Measurements from ENCODE around the gene TFG.

The TFG gene

DNA sequence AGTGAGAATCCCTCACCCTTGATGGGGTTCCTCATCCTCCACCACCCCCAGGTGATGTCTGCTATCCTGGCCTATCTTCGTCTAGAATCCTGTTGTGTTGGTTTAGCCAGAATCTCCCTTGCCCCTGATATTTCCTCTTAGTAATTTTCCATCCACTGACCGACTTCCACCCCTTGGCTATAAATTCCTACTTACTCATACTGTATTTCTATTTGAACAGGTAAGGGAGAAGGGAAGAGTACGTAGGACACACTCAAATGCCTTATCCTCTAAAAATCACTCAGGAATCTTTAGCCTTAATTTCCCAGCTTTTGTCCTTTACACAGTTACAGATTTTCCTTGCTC lies 678 bp upstream of the TFG start:
- no peak for DNase-seq

- DNase-seq, result no peak
These were observed 557 bp downstream of the TFG start for GRCh38 chr3:100709842-100710260.

- peak; percentile 67 for DNase-seq
These were observed 1.1 kb downstream of the TFG start for GRCh38 chr3:100710261-100710968.

DNA sequence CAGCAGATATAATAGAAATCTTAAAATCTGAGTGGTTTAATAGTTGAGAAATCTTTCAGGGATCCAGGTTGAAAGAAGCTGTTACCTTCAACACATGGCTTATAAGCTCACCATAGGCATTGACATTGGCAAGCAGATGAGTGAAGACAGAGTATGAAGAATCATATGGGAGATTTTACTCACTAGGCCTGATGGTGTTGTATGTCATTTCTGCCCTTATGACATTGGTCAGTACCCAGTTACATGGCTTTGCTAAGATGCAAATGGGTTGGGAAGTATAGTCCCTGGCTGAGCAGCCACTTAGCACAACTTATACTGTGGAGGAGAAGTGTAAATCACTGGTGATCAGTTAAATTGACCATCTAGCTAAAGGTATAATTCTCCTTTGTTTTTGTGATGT lies 5.9 kb downstream of the TFG start:
- DNase-seq, result no peak

- no peak for DNase-seq
These were observed 7.8 kb downstream of the TFG start for GRCh38 chr3:100717063-100717462.

- no peak for DNase-seq
These were observed 8.6 kb downstream of the TFG start for GRCh38 chr3:100717637-100718487.

DNA sequence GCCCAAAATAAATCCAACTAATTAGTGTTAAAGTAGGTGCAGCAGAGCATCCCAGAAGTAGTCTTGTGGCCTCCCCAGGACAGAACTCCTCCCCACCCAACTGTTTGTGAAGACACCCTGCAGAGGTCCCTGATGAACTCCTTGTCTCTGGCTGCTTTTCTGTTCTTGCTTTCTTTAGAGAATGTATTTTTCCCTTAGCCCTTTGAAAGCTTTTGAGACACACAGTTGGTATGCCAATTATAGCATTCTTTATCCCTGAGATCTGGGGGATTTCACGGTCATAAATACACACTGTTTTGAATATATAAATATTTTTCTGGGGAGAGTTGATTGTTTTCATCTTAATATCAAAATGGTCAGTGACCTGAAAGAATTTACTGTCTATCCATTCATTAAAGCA lies 9.8 kb downstream of the TFG start:
- DNase-seq, result no peak

DNA sequence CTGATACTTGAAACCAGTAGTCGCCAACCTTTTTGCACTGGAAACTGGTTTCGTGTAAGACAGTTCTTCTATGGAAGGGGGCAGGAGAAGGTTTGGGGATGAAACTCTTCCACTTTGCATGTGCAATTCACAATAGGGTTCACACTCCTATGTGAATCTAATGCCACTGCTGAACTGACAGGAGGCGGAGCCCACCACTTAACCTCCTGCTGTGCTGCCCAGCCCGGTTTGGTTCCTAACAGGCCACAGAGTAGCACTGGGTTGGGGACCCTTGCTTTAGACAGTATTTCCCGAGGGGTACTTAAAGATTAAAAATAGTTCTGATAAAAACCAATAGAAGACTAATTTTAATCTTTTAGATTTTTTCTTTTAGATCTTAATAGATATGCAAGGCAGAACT lies 11.1 kb downstream of the TFG start:
- no peak for DNase-seq

DNA sequence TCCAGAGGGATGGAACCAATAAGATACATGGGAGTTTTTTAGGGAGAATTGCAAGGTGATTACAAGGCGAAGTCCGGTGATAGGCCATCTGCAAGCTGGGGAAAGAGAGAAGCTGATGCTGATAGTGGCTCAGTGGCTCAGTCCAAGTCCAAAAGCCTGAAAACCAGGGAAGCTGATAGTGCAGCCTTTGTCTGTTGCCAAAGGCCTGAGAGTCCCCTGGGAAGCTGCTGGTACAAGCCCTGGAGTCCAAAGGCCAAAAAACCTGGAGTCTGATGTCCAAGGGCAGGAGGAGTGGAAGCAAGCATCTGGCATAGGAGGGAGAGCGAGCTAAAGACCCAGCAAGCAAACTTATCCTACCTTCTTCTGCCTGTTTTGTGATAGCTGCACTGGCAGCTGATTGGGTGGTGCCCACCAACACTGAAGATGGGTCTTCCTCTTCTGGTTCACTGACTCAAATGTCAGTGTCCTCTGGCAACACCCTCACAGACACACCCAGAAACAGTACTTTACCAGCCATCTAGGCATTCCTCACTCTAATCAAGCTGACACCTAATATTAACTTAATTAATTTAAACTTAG lies 16.7 kb downstream of the TFG start:
- DNase-seq, result no peak

GRCh38 chr3:100726706-100727105 lies 17.4 kb downstream of the TFG start:
- no peak for DNase-seq

DNA sequence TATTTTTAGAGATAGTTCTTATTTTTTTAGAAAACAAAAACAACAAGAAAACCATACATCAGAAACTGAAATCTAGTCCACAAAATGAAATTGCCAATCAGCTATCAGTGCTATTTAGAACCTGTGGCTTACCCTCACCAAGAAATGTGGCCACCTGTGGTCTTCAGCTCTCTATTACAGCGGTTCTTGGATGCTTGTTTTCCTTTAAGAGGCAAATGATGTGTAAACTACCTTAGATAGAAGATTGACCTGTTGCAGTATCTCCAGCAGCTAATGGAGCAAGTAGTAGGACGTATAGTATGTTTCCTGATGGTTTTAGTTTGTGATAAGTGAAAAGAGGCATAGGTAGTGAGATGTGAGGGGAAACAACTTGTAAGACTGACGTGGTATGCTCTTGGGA lies 21.2 kb downstream of the TFG start:
- DNase-seq, result no peak

DNA sequence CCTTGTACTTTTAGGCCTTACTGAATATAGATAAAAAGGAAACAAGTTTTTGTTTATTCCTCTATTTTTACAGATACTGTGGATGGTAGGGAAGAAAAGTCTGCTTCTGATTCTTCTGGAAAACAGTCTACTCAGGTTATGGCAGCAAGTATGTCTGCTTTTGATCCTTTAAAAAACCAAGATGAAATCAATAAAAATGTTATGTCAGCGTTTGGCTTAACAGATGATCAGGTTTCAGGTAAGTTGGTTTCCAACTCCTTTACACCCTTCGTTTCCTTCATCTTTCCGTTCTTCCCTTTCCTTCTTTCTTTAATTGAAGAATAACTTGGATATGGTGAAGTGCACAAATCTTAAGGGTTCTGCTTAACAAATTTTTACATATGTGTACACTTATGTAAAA lies 23.1 kb downstream of the TFG start:
- DNase-seq, result no peak

- no peak for DNase-seq
These were observed 28.0 kb downstream of the TFG start for GRCh38 chr3:100737334-100737733.

DNA sequence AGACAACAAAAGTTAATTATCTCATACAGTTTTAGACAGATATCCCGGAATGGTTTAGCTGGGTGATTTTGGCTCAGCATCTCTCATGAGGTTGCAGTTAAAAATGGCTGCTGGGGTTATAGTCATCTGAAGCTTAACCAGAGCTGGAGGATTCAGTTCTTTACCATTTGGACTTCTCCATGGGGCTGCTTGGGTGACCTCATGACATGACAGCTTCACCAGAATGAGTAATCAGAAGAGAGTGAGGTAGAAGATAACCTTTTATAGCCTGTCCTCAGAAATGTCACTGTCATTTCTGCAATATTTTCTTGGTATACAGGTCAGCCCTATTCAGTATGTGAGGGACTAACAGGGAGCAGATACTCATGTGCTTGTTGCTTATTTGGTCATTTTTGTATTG lies 30.9 kb downstream of the TFG start:
- DNase-seq, result no peak

GRCh38 chr3:100743535-100743934 lies 34.2 kb downstream of the TFG start:
- no peak for DNase-seq

DNA sequence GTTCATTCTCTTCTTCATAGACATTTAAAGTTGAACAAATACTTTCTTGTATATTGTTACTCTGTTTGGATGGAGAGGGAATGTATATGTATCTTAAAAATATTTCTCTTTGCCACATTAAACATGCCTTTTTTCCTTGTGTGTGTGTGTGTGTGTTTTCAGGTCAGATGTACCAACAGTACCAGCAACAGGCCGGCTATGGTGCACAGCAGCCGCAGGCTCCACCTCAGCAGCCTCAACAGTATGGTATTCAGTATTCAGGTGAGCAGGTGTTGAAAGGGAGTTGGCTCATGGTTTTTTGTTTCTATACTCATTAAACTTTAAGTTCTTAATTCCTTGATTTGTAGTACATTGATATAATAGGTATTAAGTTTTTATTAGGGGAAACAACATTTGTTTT lies 35.4 kb downstream of the TFG start:
- no peak for DNase-seq

DNA sequence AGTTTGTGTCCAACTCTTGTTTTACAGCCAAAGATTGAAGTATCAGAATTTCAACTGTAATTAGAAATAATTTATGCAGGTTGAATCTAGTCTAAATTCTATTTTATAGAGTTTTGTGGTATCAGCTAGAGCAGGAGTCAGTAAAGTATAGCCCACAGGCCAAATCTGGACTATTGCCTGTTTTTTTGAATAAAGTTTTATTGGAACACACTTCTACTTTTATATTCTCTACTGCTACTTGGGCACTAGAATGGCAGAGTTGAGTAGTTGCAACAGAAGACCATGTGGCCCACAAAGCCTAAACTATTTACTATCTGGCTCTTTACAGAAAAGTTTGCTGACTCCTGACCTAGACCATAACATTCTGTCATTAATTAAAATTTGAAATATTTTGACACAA lies 36.3 kb downstream of the TFG start:
- no peak for DNase-seq

DNA sequence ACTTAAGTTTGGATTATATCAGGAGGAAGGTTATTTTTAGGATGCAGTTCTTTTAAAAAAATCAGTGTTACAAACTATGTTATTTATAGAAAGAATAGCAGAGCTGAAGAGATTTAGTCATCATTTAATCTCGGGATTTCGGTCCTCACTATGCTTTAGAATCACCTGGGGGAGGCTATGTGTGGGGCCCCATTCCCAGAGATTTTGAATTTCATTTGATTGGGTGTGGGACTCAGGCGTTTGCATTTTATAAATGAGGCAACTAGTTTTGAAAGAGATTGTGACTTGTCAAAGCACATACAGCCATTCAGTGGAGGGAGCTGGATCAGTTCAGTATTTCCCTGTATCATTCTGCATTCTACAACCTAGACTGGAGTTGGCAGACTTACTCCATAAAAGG lies 36.8 kb downstream of the TFG start:
- DNase-seq, result no peak

DNA sequence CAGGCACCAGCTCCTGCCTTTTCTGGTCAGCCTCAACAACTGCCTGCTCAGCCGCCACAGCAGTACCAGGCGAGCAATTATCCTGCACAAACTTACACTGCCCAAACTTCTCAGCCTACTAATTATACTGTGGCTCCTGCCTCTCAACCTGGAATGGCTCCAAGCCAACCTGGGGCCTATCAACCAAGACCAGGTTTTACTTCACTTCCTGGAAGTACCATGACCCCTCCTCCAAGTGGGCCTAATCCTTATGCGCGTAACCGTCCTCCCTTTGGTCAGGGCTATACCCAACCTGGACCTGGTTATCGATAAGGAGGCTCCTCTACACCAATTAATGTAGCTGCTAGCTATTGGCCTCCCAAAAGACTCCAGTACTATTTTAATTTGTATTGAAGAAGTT lies 38.9 kb downstream of the TFG start:
- no peak for DNase-seq

DNA sequence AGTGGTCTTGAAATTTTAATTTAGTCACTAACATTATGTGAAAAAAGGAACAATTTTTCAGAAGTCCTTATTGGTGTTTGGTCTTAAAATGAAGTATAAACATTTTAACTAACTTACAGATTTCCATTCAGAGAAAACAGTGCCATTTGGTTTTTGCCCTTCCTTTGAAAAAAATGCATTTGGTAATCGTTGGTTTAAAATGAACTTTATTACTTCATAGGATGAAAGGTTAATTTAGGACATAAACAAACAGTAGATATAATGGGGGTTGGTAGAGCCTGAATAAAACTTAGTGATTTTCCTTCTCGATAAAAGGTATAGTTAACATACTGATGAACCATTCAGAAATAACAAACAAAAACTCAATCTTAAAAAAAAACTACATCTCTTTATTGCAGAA lies 39.7 kb downstream of the TFG start:
- no peak for DNase-seq

- no peak for DNase-seq
These were observed 44.6 kb downstream of the TFG start for GRCh38 chr3:100753846-100754245.

GRCh38 chr3:100754563-100755334 lies 45.5 kb downstream of the TFG start:
- no peak for DNase-seq

- DNase-seq, result no peak
These were observed 47.1 kb downstream of the TFG start for GRCh38 chr3:100756441-100756840.

GRCh38 chr3:100759159-100759558 lies 49.9 kb downstream of the TFG start:
- no peak for DNase-seq

Measured in SIG-M5 (cell line).